Adipocyte (in vitro differentiated cells): ENCODE data around the gene WDFY3.

Experiments used
- DNase-seq: peaks from one replicate; pipeline ENCODE4 v3.0.0-alpha.2; 2015; ENCODE audit warnings: low read depth
- H3K27me3 ChIP-seq: replicated peaks from 2 replicates; pipeline ENCODE4 v1.7.0; 2013; ENCODE audit warnings: mild to moderate bottlenecking, low read length, moderate library complexity; ENCODE audit not compliant: control insufficient read depth, insufficient read depth
- H3K36me3 ChIP-seq: 2 replicates; pipeline ENCODE4 v1.7.0; 2013; ENCODE audit warnings: low read length, mild to moderate bottlenecking, moderate library complexity; ENCODE audit not compliant: control insufficient read depth, insufficient read depth, severe bottlenecking
- H3K4me1 ChIP-seq: 2 replicates; pipeline ENCODE4 v1.7.0; 2013; ENCODE audit warnings: mild to moderate bottlenecking, low read length, moderate library complexity; ENCODE audit not compliant: control insufficient read depth, insufficient read depth
- H3K4me3 ChIP-seq: 2 replicates; pipeline ENCODE4 v1.7.0; 2013; ENCODE audit warnings: mild to moderate bottlenecking, low read length, moderate library complexity
- H3K9ac ChIP-seq: 2 replicates; pipeline ENCODE4 v1.7.0; 2013; ENCODE audit warnings: mild to moderate bottlenecking, low read length, moderate library complexity
- H3K9me3 ChIP-seq: 2 replicates; pipeline ENCODE4 v1.7.0; 2013; ENCODE audit warnings: mild to moderate bottlenecking, low read length, moderate library complexity; ENCODE audit not compliant: control insufficient read depth

Gene WDFY3

GRCh38 chr4:84966382-84967242 is at the start of gene WDFY3:
Gene WDFY3, minus strand, starts transcription at chr4:84966690. Its CDS starts 106,099 bp downstream, at chr4:84860591.
- peak within 1 kb of the TSS; percentile 92 for H3K9ac ChIP-seq
- peak; percentile 94 for DNase-seq
- H3K36me3 ChIP-seq, result no peaks in the 10 kb centered on the region

GRCh38 chr4:85005865-85006377 is 39.4 kb upstream of the WDFY3 start:
- H3K9me3 ChIP-seq, result no peaks in the 10 kb centered on the region
- no peaks in the 10 kb centered on the region for H3K36me3 ChIP-seq
- peak overlapping the region; percentile 47 for H3K4me3 ChIP-seq
- H3K27me3 ChIP-seq, result no peaks in the 10 kb centered on the region
- DNase-seq, result peak; percentile 57
- H3K4me1 ChIP-seq, result peaks cover 20% of the 10 kb centered on the region
- H3K9ac ChIP-seq, result no peak overlapping the region

More at GRCh38 chr4:84966382-84967242, at the start of gene WDFY3:
- Histone ChIP-seq H3K4me1 (peaks cover 36% of the 10 kb centered on the region), H3K27me3 (no peaks in the 10 kb centered on the region), H3K4me3 (peak within 1 kb of the TSS; percentile 98), H3K9me3 (no peaks in the 10 kb centered on the region)

GRCh38 chr4:85000343-85000742 is 33.9 kb upstream of the WDFY3 start:
- Histone ChIP-seq H3K36me3 (no peaks in the 10 kb centered on the region), H3K9ac (no peak overlapping the region), H3K4me3 (no peak overlapping the region), H3K4me1 (peaks cover 10% of the 10 kb centered on the region), H3K27me3 (no peaks in the 10 kb centered on the region), H3K9me3 (no peaks in the 10 kb centered on the region)
- DNase-seq, result no peak

- Histone ChIP-seq H3K36me3 (no peaks in the 10 kb centered on the region), H3K9ac (no peak overlapping the region), H3K9me3 (no peaks in the 10 kb centered on the region), H3K27me3 (no peaks in the 10 kb centered on the region), H3K4me3 (no peak overlapping the region), H3K4me1 (no peaks in the 10 kb centered on the region)
- DNase-seq, result no peak
These were observed 28.9 kb upstream of the WDFY3 start for GRCh38 chr4:84995386-84995785.

- Histone ChIP-seq H3K4me1 (no peaks in the 10 kb centered on the region), H3K9ac (no peak overlapping the region), H3K4me3 (peak overlapping the region; percentile 31), H3K27me3 (no peaks in the 10 kb centered on the region), H3K36me3 (no peaks in the 10 kb centered on the region), H3K9me3 (no peaks in the 10 kb centered on the region)
- no peak for DNase-seq
These were observed 27.8 kb upstream of the WDFY3 start for GRCh38 chr4:84994280-84994679.

GRCh38 chr4:84985952-84986351 is 19.5 kb upstream of the WDFY3 start:
- H3K4me3 ChIP-seq, result no peak overlapping the region
- H3K4me1 ChIP-seq, result peaks cover 5% of the 10 kb centered on the region
- no peaks in the 10 kb centered on the region for H3K27me3 ChIP-seq
- peaks cover 14% of the 10 kb centered on the region for H3K9me3 ChIP-seq
- H3K9ac ChIP-seq, result no peak overlapping the region
- no peak for DNase-seq
- no peaks in the 10 kb centered on the region for H3K36me3 ChIP-seq

GRCh38 chr4:84977396-84977795 is 10.9 kb upstream of the WDFY3 start:
- DNase-seq, result no peak
- Histone ChIP-seq H3K4me3 (no peak overlapping the region), H3K4me1 (no peaks in the 10 kb centered on the region), H3K27me3 (no peaks in the 10 kb centered on the region), H3K36me3 (no peaks in the 10 kb centered on the region), H3K9ac (no peak overlapping the region), H3K9me3 (no peaks in the 10 kb centered on the region)

- H3K27me3 ChIP-seq, result no peaks in the 10 kb centered on the region
- H3K36me3 ChIP-seq, result no peaks in the 10 kb centered on the region
- peaks cover 10% of the 10 kb centered on the region for H3K4me1 ChIP-seq
- no peak overlapping the region for H3K4me3 ChIP-seq
- DNase-seq, result no peak
- no peaks in the 10 kb centered on the region for H3K9me3 ChIP-seq
- no peak overlapping the region for H3K9ac ChIP-seq
These were observed 7.4 kb upstream of the WDFY3 start for GRCh38 chr4:84973856-84974255.

- Histone ChIP-seq H3K4me1 (peaks cover 24% of the 10 kb centered on the region), H3K27me3 (no peaks in the 10 kb centered on the region), H3K9me3 (no peaks in the 10 kb centered on the region), H3K36me3 (no peaks in the 10 kb centered on the region), H3K4me3 (no peak overlapping the region), H3K9ac (peak overlapping the region; percentile 65)
- peak; percentile 90 for DNase-seq
These were observed 4.9 kb upstream of the WDFY3 start for GRCh38 chr4:84971319-84971932.

- H3K9me3 ChIP-seq, result no peaks in the 10 kb centered on the region
- H3K9ac ChIP-seq, result no peak overlapping the region
- H3K27me3 ChIP-seq, result no peaks in the 10 kb centered on the region
- DNase-seq, result no peak
- H3K36me3 ChIP-seq, result no peaks in the 10 kb centered on the region
- peaks cover 36% of the 10 kb centered on the region for H3K4me1 ChIP-seq
- no peak overlapping the region for H3K4me3 ChIP-seq
These were observed 2.4 kb upstream of the WDFY3 start for GRCh38 chr4:84968925-84969324.

GRCh38 chr4:84967243-84967690 is 777 bp upstream of the WDFY3 start:
- Histone ChIP-seq H3K36me3 (no peaks in the 10 kb centered on the region), H3K27me3 (no peaks in the 10 kb centered on the region), H3K4me1 (peaks cover 36% of the 10 kb centered on the region), H3K9me3 (no peaks in the 10 kb centered on the region), H3K4me3 (peak overlapping the region; percentile 98), H3K9ac (peak overlapping the region; percentile 92)
- DNase-seq, result peak; percentile 70
